Adrenal gland (tissue), 5 donors: ENCODE measurements around the gene TXNDC9.

Source experiments
- POLR2A ChIP-seq, 2 donors: fragments of 450-650 bp; IDR thresholded peaks; one replicate each; pipeline ENCODE4 v1.6.1; 2017; ENCODE audit warnings: antibody characterized with exemption in 2 of 2, mild to moderate bottlenecking in 2 of 2, moderate library complexity in 1 of 2
- TF ChIP-seq, protein P1 (sequence below), 6 experiments: fragments of 450-650 bp in 4 of 6; fragments of 200-600 bp in 2 of 6; sonication (generic) in 1 of 6; IDR thresholded peaks; 1 replicate in 5 of 6; 2 replicates in 1 of 6; pipeline versions ENCODE4 v1.5.1 to v1.8.0; 2016 to 2021; ENCODE audit warnings: antibody characterized with exemption in 6 of 6, mild to moderate bottlenecking in 2 of 6, moderate library complexity in 1 of 6
- donor health status: DM: no; HTN: no; CAD: no.

DNA sequence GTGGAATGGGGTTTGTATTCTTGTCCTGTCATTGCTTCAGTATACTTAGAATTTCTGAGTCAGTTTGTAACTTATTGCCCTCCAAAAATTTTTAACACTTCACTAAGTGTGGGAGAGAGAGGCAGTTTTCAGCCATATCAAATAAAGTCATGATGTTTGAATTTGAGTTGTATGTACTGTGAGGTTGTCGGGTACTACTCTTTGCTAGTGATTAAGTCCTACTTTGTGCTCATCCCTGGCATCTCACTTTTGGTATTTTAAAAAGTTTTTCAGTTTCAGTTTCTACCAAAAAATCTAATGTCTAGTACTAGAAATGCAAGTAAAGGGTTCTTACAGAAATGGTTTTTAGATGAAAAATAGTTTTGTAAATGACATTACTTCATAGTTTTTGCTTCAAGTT, 41.7 kb upstream of the TXNDC9 start:
- TF ChIP-seq, protein P1, sequence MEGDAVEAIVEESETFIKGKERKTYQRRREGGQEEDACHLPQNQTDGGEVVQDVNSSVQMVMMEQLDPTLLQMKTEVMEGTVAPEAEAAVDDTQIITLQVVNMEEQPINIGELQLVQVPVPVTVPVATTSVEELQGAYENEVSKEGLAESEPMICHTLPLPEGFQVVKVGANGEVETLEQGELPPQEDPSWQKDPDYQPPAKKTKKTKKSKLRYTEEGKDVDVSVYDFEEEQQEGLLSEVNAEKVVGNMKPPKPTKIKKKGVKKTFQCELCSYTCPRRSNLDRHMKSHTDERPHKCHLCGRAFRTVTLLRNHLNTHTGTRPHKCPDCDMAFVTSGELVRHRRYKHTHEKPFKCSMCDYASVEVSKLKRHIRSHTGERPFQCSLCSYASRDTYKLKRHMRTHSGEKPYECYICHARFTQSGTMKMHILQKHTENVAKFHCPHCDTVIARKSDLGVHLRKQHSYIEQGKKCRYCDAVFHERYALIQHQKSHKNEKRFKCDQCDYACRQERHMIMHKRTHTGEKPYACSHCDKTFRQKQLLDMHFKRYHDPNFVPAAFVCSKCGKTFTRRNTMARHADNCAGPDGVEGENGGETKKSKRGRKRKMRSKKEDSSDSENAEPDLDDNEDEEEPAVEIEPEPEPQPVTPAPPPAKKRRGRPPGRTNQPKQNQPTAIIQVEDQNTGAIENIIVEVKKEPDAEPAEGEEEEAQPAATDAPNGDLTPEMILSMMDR (IDR thresholded peaks at IDR 0.05), result no peak
- TF ChIP-seq POLR2A (IDR thresholded peaks at IDR 0.05), result no peak
